ENCODE results near the gene ZNF571. TPM values are rescaled to one million over a fixed set of nuclear protein-coding genes. Genes with fewer than 3 reads are reported as not detected.

The ZNF571 gene
- total RNA-seq, 1 donor from 2014 or later, result 6.2 TPM

DNA sequence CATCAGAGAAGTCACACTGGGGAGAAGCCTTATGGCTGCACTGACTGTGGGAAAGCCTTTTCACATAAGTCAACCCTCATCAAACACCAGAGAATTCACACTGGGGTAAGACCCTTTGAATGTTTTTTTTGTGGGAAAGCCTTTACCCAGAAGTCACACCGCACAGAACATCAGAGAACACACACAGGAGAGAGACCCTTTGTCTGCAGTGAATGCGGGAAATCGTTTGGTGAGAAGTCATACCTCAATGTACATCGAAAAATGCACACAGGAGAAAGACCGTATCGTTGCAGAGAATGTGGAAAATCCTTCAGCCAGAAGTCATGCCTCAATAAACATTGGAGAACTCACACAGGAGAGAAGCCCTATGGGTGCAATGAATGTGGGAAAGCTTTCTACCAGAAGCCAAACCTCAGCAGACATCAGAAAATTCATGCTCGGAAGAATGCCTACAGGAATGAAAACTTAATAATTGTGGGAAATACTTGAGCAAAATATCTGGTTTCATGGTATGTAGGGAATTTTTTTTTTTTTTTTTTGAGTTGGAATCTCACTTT, 57.1 kb downstream of the ZNF571 start:
- Mint-ChIP-seq H3K4me1 (no peaks in the 10 kb centered on the region), H3K27me3 (ENCODE audit: low read depth) (no peaks in the 10 kb centered on the region), H3K9me3 (peaks cover 29% of the 10 kb centered on the region), H3K4me3 (no peak overlapping the region), H3K36me3 (ENCODE audit: low read depth) (peaks cover 63% of the 10 kb centered on the region), H3K27ac (ENCODE audit: unreplicated experiment) (no peak overlapping the region)
- TF ChIP-seq, protein P1, sequence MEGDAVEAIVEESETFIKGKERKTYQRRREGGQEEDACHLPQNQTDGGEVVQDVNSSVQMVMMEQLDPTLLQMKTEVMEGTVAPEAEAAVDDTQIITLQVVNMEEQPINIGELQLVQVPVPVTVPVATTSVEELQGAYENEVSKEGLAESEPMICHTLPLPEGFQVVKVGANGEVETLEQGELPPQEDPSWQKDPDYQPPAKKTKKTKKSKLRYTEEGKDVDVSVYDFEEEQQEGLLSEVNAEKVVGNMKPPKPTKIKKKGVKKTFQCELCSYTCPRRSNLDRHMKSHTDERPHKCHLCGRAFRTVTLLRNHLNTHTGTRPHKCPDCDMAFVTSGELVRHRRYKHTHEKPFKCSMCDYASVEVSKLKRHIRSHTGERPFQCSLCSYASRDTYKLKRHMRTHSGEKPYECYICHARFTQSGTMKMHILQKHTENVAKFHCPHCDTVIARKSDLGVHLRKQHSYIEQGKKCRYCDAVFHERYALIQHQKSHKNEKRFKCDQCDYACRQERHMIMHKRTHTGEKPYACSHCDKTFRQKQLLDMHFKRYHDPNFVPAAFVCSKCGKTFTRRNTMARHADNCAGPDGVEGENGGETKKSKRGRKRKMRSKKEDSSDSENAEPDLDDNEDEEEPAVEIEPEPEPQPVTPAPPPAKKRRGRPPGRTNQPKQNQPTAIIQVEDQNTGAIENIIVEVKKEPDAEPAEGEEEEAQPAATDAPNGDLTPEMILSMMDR (conservative IDR thresholded peaks at IDR 0.05), result no peak
- no peak for DNase-seq (ENCODE audit: low read depth, low spot score)

DNA sequence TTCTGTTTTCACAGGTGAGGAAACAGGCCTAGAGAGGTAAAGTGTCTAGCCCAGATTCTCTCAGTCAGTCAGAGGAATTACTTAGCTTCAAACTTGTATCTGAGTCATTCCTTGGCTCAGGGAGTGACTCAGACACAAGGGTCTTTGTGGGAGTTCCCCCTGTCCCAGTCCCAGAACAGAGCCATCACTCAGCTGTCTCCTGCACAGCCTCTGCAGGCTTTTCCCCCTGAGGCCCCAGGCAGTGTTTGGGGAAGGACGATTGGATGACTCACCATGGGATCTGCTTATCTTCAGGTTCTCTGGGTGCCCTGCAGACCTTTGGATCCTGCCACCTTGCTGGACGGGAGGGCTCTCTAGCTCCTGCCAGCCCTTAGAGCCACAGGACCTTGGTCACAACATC, 74.7 kb downstream of the ZNF571 start:
- DNase-seq (ENCODE audit: low read depth, low spot score), result no peak
- H3K4me3 Mint-ChIP-seq, result no peak overlapping the region
- no peaks in the 10 kb centered on the region for H3K4me1 Mint-ChIP-seq
- TF ChIP-seq, protein P1 (conservative IDR thresholded peaks at IDR 0.05), result no peak
- H3K27me3 Mint-ChIP-seq (ENCODE audit: low read depth), result no peaks in the 10 kb centered on the region
- peaks cover 13% of the 10 kb centered on the region for H3K9me3 Mint-ChIP-seq
- H3K27ac Mint-ChIP-seq (ENCODE audit: unreplicated experiment), result no peak overlapping the region
- peaks cover 53% of the 10 kb centered on the region for H3K36me3 Mint-ChIP-seq (ENCODE audit: low read depth)

Other genes starting within 250 kb of the ZNF571 start
- 8.2 and 8.4 TPM in 2 replicates for gene ZNF527, start 223.7 kb downstream of the ZNF571 start, total RNA-seq
- 9.9 and 12.6 TPM in 2 replicates for gene ZNF569, start 127.3 kb downstream of the ZNF571 start, total RNA-seq
- 7.7 and 8.4 TPM in 2 replicates for gene ZNF570, start 125.4 kb downstream of the ZNF571 start, total RNA-seq
- 17.7 and 18.1 TPM in 2 replicates for gene ZNF793, start 87.9 kb downstream of the ZNF571 start, total RNA-seq
- 1.0 and 1.3 TPM in 2 replicates for gene ZNF540, start 84 bp upstream of the ZNF571 start, total RNA-seq
- gene ZFP30, start 60.7 kb upstream of the ZNF571 start, total RNA-seq, result 31.8 TPM in 2 replicates
- 18.9 and 21.2 TPM in 2 replicates for gene ZNF607, start 125.0 kb upstream of the ZNF571 start, total RNA-seq
- gene ZNF573, start 184.8 kb upstream of the ZNF571 start, total RNA-seq, result 16.1 and 16.7 TPM in 2 replicates